HT1080 (cell line): ENCODE measurements around the gene PDE4B. TPM values are rescaled to one million over a fixed set of nuclear protein-coding genes. Genes with fewer than 3 reads are reported as not detected.
"Not testable (repeated sequence)": the region's sequence is repeated elsewhere in the genome, so short reads cannot be mapped to it uniquely, and the experiment has no call there.

Experiments used
- DNase-seq: peaks from one replicate; pipeline ENCODE4 v3.0.0-alpha.2; 2015; ENCODE audit warnings: low read depth
- total RNA-seq: library from RNA; depleted of rRNA; stranded (reverse); fragments of >200 nt; shearing (Covaris generic); gene quantifications from 2 replicates; pipeline ENCODE4 v1.2.3, GENCODE V29; 2014

PDE4B gene
- total RNA-seq, 1 experiment from 2014 or later, result 7.6 TPM

GRCh38 chr1:65813956-65814355 lies 21.3 kb downstream of the PDE4B start:
- no peak for DNase-seq

- no peak for DNase-seq
Observed at GRCh38 chr1:65814752-65815151, 22.1 kb downstream of the PDE4B start.

GRCh38 chr1:65817891-65818290 lies 25.2 kb downstream of the PDE4B start:
- DNase-seq, result no peak

GRCh38 chr1:65818966-65819365 lies 26.3 kb downstream of the PDE4B start:
- DNase-seq, result no peak

GRCh38 chr1:65820983-65821382 lies 28.3 kb downstream of the PDE4B start:
- peak; percentile 92 for DNase-seq

GRCh38 chr1:65821386-65821785 lies 28.7 kb downstream of the PDE4B start:
- no peak for DNase-seq

- no peak for DNase-seq
Observed at GRCh38 chr1:65824103-65824502, 31.4 kb downstream of the PDE4B start.

- DNase-seq, result peak; percentile 54
Observed at GRCh38 chr1:65825741-65826140, 33.0 kb downstream of the PDE4B start.

GRCh38 chr1:65826782-65827181 lies 34.1 kb downstream of the PDE4B start:
- no peak for DNase-seq

GRCh38 chr1:65827346-65827745 lies 34.7 kb downstream of the PDE4B start:
- DNase-seq, result no peak

GRCh38 chr1:65830306-65830705 lies 37.6 kb downstream of the PDE4B start:
- no peak for DNase-seq

- peak; percentile 26 for DNase-seq
Observed at GRCh38 chr1:65832296-65832695, 39.6 kb downstream of the PDE4B start.

- no peak for DNase-seq
Observed at GRCh38 chr1:65836686-65837085, 44.0 kb downstream of the PDE4B start.

GRCh38 chr1:65840683-65841082 lies 48.0 kb downstream of the PDE4B start:
- DNase-seq, result no peak

- no peak for DNase-seq
Observed at GRCh38 chr1:65844296-65844695, 51.6 kb downstream of the PDE4B start.

GRCh38 chr1:65844821-65845534 lies 52.3 kb downstream of the PDE4B start:
- DNase-seq, result no peak

- no peak for DNase-seq
Observed at GRCh38 chr1:65845535-65846060, 52.9 kb downstream of the PDE4B start.

GRCh38 chr1:65846866-65847265 lies 54.2 kb downstream of the PDE4B start:
- no peak for DNase-seq

- peak; percentile 57 for DNase-seq
Observed at GRCh38 chr1:65850281-65850680, 57.6 kb downstream of the PDE4B start.

GRCh38 chr1:65856591-65856990 lies 63.9 kb downstream of the PDE4B start:
- not testable (repeated sequence) for DNase-seq

GRCh38 chr1:65866439-65866838 lies 73.7 kb downstream of the PDE4B start:
- DNase-seq, result no peak

GRCh38 chr1:65872301-65872700 lies 79.6 kb downstream of the PDE4B start:
- no peak for DNase-seq

- not testable (repeated sequence) for DNase-seq
Observed at GRCh38 chr1:65878342-65878741, 85.6 kb downstream of the PDE4B start.
